Kidney epithelial cell (primary cell): ENCODE results near the gene TSEN54. TPM values are rescaled to one million over a fixed set of nuclear protein-coding genes. Genes with fewer than 3 reads are reported as not detected.

Experiments used
- DNase-seq: peaks from one replicate; pipeline ENCODE4 v3.0.0-alpha.2; 2010; ENCODE audit warnings: low read depth
- H3K27me3 ChIP-seq: 2 replicates; pipeline ENCODE4 v1.6.0; 2011; ENCODE audit warnings: low read length; ENCODE audit not compliant: control insufficient read depth, insufficient read depth
- H3K36me3 ChIP-seq: 2 replicates; pipeline ENCODE4 v1.5.1; 2011; ENCODE audit warnings: low read length; ENCODE audit not compliant: control insufficient read depth, insufficient read depth
- H3K4me3 ChIP-seq: 2 replicates; pipeline ENCODE4 v1.5.1; 2011; ENCODE audit warnings: low read depth, mild to moderate bottlenecking, control low read depth, low read length
- total RNA-seq: library from RNA; depleted of rRNA; stranded (reverse); fragments of >200 nt; gene quantifications from 2 replicates; pipeline ENCODE4 v1.2.3, GENCODE V29; 2015
- TF ChIP-seq, protein P1 (sequence below): IDR thresholded peaks from 2 replicates; pipeline ENCODE4 v1.5.1; 2011; ENCODE audit warnings: mild to moderate bottlenecking, moderate library complexity, low read length, control low read depth, inconsistent platforms; ENCODE audit not compliant: insufficient read depth, poor library complexity, severe bottlenecking

The TSEN54 gene
- total RNA-seq, 1 donor from 2014 or later: 23.5 TPM

- Histone ChIP-seq H3K27me3 (no peaks in the 10 kb centered on the region), H3K4me3 (no peak overlapping the region), H3K36me3 (no peaks in the 10 kb centered on the region)
- no peak for DNase-seq
- TF ChIP-seq, protein P1, sequence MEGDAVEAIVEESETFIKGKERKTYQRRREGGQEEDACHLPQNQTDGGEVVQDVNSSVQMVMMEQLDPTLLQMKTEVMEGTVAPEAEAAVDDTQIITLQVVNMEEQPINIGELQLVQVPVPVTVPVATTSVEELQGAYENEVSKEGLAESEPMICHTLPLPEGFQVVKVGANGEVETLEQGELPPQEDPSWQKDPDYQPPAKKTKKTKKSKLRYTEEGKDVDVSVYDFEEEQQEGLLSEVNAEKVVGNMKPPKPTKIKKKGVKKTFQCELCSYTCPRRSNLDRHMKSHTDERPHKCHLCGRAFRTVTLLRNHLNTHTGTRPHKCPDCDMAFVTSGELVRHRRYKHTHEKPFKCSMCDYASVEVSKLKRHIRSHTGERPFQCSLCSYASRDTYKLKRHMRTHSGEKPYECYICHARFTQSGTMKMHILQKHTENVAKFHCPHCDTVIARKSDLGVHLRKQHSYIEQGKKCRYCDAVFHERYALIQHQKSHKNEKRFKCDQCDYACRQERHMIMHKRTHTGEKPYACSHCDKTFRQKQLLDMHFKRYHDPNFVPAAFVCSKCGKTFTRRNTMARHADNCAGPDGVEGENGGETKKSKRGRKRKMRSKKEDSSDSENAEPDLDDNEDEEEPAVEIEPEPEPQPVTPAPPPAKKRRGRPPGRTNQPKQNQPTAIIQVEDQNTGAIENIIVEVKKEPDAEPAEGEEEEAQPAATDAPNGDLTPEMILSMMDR: no peak
Measured at GRCh38 chr17:75478508-75478907, 37.8 kb upstream of the TSEN54 start.

GRCh38 chr17:75480281-75480680 is 36.0 kb upstream of the TSEN54 start:
- TF ChIP-seq, protein P1: no peak
- H3K27me3 ChIP-seq: no peaks in the 10 kb centered on the region
- no peak overlapping the region for H3K4me3 ChIP-seq
- DNase-seq: no peak
- H3K36me3 ChIP-seq: no peaks in the 10 kb centered on the region

- no peak for DNase-seq
- H3K27me3 ChIP-seq: no peaks in the 10 kb centered on the region
- TF ChIP-seq, protein P1: no peak
- no peaks in the 10 kb centered on the region for H3K36me3 ChIP-seq
- no peak overlapping the region for H3K4me3 ChIP-seq
Measured at GRCh38 chr17:75481194-75482068, 34.9 kb upstream of the TSEN54 start.

DNA sequence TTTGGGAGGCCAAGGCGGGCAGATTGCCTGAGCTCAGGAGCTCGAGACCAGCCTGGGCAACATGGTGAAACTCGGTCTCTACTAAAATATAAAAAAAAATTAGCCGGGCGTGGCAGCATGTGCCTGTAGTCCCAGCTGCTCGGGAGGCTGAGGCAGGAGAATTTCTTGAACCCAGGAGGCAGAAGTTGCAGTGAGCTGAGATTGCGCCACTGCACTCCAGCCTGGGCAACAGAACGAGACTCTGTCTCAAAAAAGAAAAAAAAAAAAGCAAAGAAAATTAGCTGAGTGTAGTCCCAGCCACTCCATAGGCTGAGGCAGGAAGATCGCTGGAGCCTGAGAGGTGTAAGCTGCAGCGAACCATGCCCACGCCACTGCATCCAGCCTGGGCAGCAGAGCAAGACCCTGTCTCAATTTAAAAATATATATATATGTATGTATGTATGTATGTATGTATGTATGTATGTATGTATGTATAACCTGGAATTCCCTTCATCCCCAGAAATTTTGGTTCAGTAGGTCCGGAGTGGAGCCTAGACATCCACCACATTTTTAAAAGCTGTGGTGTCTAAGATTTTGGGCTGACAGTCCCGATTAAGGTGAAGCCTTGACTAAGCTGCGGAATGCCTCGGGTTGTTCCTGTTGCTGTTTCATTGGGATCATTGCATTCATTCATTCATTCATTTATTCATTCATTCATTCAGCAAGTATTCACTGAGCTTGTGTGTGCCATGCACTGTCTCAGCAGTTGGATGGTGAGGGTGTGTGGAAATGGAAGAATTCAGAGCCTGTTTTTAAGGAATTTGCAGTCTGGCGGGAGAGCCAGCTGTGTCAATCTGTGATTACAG is 34.0 kb upstream of the TSEN54 start:
- Histone ChIP-seq H3K27me3 (no peaks in the 10 kb centered on the region), H3K4me3 (no peak overlapping the region), H3K36me3 (no peaks in the 10 kb centered on the region)
- no peak for DNase-seq
- TF ChIP-seq, protein P1: no peak

GRCh38 chr17:75485688-75486087 is 30.6 kb upstream of the TSEN54 start:
- TF ChIP-seq, protein P1: no peak
- no peak for DNase-seq
- H3K36me3 ChIP-seq: no peaks in the 10 kb centered on the region
- no peaks in the 10 kb centered on the region for H3K27me3 ChIP-seq
- no peak overlapping the region for H3K4me3 ChIP-seq
